HepG2 (cell line): Measurements from ENCODE around the gene MTMR1.

Experiments
- CBX2 ChIP-seq, 2 experiments: fragments of 200-600 bp in 1 of 2; sonication (generic); formaldehyde crosslinking in 1 of 2; IDR thresholded peaks; 2 replicates each; pipeline versions ENCODE4 v1.7.0 to v1.8.1; 2018 to 2022; ENCODE audit warnings: low read depth in 2 of 2, low read length in 1 of 2, mild to moderate bottlenecking in 1 of 2, missing genetic modification reagents in 1 of 2
- CCAR2 ChIP-seq: fragments of 200-400 bp; formaldehyde crosslinking; optimal IDR thresholded peaks from 2 replicates; pipeline ENCODE3; 2018; ENCODE audit warnings: low read depth, mild to moderate bottlenecking, low read length, moderate library complexity
- FOXM1 ChIP-seq: sonication (generic); formaldehyde crosslinking; IDR thresholded peaks from 2 replicates; pipeline ENCODE4 v1.5.0; 2020; ENCODE audit warnings: missing genetic modification reagents
- POLR2A ChIP-seq, 2 experiments: IDR thresholded peaks; 2 replicates each; pipeline ENCODE4 v1.6.1; 2011; ENCODE audit warnings: low read depth in 2 of 2, low read length in 2 of 2, mild to moderate bottlenecking in 1 of 2, moderate library complexity in 1 of 2; ENCODE audit not compliant: insufficient read depth in 1 of 2
- ZNF160 ChIP-seq: sonication (generic); formaldehyde crosslinking; IDR thresholded peaks from 2 replicates; pipeline ENCODE4 v1.8.0; 2022; ENCODE audit warnings: mild to moderate bottlenecking, inconsistent platforms, missing genetic modification reagents
- ZNF780A ChIP-seq: sonication (generic); formaldehyde crosslinking; IDR thresholded peaks from 2 replicates; pipeline ENCODE4 v1.8.0; 2022; ENCODE audit warnings: mild to moderate bottlenecking, missing genetic modification reagents, moderate library complexity
- TF ChIP-seq, protein P1 (sequence below): sonication (generic); formaldehyde crosslinking; IDR thresholded peaks from 2 replicates; pipeline ENCODE4 v1.5.0; 2020; ENCODE audit warnings: mild to moderate bottlenecking, missing genetic modification reagents, moderate library complexity
- TF ChIP-seq, protein P2 (sequence below): sonication (generic); formaldehyde crosslinking; IDR thresholded peaks from 2 replicates; pipeline ENCODE4 v1.5.0; 2020; ENCODE audit warnings: missing genetic modification reagents

DNA sequence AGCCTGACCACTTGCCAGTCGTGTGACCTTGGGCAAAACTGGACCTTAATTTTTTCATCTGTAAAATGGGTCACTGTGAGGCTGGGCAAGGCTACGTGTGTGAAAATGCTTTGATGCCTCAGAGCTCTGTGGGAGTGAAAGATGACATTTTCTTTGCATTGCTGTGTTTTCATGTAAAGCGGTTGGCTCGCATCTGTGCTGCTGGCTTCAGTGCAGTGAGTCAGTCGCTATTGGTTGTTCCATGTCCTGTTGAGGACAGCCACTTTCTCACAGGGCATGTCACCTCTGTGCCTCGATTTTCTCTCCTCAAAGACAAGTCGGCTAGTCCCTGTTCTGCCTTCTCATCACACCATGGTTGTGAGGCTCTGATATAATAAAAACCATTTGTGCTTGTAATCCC lies 4.4 kb downstream of the MTMR1 start:
- TF ChIP-seq ZNF780A (CRISPR knock-in tag) (no peak), CBX2 (IDR thresholded peaks at IDR 0.05; ENCODE audit: low read depth, low read length) (no peak), CBX2 (CRISPR knock-in tag; IDR thresholded peaks at IDR 0.05; ENCODE audit: low read depth) (no peak), FOXM1 (CRISPR knock-in tag) (no peak), POLR2A (IDR thresholded peaks at IDR 0.05; ENCODE audit: insufficient read depth in 1 of 2, low read depth in 2 of 2, low read length in 2 of 2) (no peak), ZNF160 (CRISPR knock-in tag) (no peak), CCAR2 (no peak)
- TF ChIP-seq, protein P1, sequence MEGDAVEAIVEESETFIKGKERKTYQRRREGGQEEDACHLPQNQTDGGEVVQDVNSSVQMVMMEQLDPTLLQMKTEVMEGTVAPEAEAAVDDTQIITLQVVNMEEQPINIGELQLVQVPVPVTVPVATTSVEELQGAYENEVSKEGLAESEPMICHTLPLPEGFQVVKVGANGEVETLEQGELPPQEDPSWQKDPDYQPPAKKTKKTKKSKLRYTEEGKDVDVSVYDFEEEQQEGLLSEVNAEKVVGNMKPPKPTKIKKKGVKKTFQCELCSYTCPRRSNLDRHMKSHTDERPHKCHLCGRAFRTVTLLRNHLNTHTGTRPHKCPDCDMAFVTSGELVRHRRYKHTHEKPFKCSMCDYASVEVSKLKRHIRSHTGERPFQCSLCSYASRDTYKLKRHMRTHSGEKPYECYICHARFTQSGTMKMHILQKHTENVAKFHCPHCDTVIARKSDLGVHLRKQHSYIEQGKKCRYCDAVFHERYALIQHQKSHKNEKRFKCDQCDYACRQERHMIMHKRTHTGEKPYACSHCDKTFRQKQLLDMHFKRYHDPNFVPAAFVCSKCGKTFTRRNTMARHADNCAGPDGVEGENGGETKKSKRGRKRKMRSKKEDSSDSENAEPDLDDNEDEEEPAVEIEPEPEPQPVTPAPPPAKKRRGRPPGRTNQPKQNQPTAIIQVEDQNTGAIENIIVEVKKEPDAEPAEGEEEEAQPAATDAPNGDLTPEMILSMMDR (CRISPR knock-in tag): no peak
- TF ChIP-seq, protein P2, sequence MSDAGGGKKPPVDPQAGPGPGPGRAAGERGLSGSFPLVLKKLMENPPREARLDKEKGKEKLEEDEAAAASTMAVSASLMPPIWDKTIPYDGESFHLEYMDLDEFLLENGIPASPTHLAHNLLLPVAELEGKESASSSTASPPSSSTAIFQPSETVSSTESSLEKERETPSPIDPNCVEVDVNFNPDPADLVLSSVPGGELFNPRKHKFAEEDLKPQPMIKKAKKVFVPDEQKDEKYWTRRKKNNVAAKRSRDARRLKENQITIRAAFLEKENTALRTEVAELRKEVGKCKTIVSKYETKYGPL (CRISPR knock-in tag): no peak
